ENCODE data around the gene AFAP1L1.
"Not testable (repeated sequence)": the region's sequence is repeated elsewhere in the genome, so short reads cannot be mapped to it uniquely, and the experiment has no call there.

AFAP1L1 gene

GRCh38 chr5:149262315-149262714, 9.3 kb upstream of the AFAP1L1 start:
- DNase-seq: no peak

GRCh38 chr5:149264439-149265067, 7.1 kb upstream of the AFAP1L1 start:
- peak; percentile 36 for DNase-seq

DNA sequence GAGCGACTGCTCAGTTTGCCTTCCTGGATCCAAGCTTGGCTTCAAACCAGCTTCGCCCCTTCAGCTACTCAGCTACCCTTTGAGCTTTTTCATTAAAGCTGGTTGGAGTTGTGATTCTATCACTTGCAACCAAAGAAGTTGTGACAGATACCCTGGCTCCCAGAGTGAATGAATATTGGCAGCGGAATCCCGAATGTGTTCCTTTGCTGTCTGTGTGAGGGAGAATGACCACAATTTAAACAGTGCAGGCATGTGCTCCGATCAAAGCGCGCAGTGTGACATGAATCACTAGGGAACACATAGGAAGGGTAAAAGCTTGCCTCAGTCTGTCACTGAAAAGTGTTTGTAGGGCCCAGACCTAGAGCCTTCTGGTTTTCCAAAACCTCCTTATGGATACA, 6.6 kb upstream of the AFAP1L1 start:
- no peak for DNase-seq

DNA sequence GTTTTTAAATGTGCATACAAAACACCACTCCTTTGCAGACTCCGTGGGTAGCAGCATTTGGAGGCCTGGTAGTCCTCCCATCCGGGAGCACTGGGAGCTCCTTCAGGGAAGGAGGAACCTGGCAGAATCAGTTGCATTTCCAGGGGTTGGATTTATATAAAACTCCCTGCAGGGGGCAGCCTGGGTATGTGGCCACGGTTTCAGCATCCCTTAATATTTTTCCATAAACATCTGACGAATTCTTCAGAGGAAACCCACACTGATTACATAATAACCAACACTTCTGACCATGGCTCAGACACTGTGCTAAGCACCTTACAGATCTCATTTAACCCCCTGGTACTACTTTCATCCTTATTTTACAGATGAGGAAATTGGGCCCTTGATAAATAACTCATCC, 6.1 kb upstream of the AFAP1L1 start:
- DNase-seq: no peak

GRCh38 chr5:149267241-149267973, 4.3 kb upstream of the AFAP1L1 start:
- no peak for DNase-seq

GRCh38 chr5:149268928-149269557, 2.6 kb upstream of the AFAP1L1 start:
- DNase-seq: no peak

- no peak for DNase-seq
These were observed 404 bp upstream of the AFAP1L1 start for GRCh38 chr5:149271195-149271715.

DNA sequence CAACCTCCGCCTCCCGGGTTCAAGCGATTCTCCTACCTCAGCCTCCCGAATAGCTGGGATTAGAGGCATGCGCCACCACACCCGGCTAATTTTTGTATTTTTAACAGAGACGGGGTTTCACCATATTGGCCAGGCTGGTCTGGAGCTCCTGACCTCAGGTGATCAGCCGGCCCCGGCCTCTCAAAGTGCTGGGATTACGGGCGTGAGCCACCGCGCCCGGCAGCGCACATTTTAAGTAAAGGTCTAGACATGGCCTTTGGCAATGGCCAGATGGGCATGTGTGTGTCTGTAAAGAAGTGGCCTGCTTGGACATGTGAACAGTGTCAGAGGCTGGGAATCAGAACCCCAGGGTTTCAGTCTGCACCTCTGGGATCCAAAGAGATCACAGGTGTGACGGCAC, 1.1 kb downstream of the AFAP1L1 start:
- not testable (repeated sequence) for DNase-seq

GRCh38 chr5:149273237-149273636, 1.6 kb downstream of the AFAP1L1 start:
- no peak for DNase-seq

DNA sequence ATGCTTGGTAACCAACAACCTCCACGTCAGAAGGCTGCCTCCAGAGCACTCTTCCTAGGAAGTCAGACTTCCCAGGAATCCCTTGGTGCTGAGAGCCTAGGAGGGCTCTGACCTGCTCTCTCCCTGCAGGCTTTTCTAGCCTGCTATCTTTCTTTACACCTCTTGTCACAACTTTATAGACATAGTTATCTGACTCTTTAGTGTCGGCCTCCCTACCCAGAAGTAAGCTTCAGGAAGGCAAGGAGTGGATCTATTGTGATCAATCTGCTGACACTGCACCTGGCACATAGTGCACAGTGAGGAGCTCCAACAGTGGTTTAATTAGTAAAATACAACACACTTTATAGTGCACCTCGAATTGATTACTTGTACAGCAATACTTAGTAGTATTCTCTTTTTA, 2.3 kb downstream of the AFAP1L1 start:
- DNase-seq: no peak

GRCh38 chr5:149274939-149275338, 3.3 kb downstream of the AFAP1L1 start:
- no peak for DNase-seq

- DNase-seq: no peak
These were observed 6.1 kb downstream of the AFAP1L1 start for GRCh38 chr5:149277801-149278200.

- no peak for DNase-seq
These were observed 7.0 kb downstream of the AFAP1L1 start for GRCh38 chr5:149278451-149279210.

GRCh38 chr5:149279661-149280060, 8.0 kb downstream of the AFAP1L1 start:
- no peak for DNase-seq

DNA sequence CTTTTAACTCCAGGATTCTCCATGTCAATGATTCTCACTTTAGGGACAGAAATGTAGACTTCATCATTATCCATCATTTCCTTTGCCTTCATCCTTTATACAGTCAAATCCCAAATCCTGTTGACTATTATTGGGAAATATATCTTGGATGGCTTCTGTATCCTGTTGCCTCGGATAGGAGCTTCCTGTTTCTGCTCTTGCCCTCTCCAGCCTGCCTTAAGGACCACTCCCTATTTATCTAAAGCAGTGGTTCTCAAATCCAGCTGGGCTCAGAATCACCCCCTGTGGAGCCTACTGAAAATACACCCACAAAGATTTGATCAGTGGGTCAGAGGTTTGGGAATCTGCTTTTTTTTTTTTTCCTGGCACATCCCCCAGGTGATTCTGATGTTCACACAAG, 8.5 kb downstream of the AFAP1L1 start:
- DNase-seq: no peak

DNA sequence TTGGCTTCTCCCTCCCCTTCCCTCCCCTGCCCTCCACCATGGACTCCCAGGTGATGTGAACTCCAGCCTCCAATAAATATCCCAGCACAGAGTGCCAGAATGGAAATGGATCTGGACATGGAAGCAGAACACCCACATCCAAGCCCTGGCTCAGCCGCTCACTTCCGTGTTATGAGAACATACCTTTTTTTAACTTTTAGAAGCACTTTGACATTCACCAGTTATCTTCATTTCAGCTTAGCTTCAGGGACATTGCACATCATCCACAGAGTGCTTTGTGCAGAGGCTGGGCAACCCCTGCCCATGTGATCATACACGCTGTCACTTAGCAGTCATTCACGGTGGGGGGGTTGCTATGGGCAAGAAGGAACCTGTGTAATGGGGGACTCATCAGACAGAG, 9.1 kb downstream of the AFAP1L1 start:
- DNase-seq: no peak

DNA sequence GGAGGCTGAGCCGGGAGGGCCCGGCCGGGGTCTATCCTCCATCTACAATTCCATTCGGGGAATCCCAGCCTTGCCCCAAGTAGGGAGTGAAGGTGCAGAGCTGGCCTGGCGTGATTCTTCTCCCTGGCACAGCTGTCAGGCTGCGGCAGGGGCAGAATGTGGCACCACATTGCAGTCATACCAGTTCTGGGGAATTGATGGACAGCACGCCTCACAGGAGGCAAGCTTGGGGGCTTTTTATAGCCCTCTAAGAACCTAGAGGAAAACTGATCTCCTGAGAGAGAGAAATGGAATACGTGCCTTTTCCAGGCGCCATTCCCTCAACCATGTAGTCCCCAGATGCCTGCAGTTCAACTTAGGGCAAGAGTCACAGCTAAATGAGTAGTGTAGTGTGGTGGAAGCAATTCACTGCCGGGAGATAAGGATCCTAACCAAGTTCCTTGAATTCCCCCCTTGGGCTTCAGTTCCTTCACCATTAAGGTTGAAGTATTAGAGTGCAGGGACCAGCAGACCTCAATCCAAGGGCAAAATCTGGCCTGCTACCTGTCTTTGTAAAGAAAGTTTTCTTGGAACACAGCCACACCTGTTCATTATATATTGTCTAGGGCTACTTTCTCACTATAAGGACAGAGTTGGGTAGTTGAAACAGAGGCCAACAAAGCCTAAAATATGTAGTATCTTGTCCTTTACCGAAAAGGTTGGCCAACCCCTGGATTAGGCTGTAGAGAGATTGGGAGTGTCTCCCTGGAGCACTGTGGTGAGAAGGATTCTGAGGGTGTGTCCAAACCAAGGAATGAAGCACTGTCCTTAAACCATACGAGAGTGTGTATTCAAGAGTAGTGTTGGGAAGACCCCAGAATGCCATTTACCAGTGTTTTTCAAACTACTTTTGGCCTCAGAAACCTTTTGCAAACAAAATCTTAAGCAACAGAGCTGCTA, 10.6 kb downstream of the AFAP1L1 start:
- DNase-seq: no peak

GRCh38 chr5:149282966-149283332, 11.3 kb downstream of the AFAP1L1 start:
- no peak for DNase-seq

GRCh38 chr5:149283626-149284480, 12.2 kb downstream of the AFAP1L1 start:
- peak; percentile 69 for DNase-seq

DNA sequence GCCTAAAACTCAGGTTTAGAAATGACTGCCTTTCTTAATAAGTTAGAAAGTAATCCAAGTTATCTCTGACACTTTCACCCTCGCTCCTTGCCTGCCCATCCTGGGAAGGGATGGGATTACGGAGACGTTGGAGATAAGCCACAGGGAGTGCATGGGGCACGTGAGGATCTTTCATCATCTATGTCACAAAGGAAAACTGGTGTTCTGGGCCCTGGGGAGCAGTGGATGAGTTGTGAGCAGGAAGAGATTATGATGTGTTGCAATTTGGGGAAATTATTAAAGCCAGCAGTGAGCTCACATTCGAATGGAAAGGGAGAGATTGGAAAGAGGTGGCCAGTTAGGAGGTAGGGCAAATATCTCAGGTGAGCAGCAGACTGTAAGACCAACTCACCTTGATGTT, 12.8 kb downstream of the AFAP1L1 start:
- DNase-seq: no peak

- no peak for DNase-seq
These were observed 13.5 kb downstream of the AFAP1L1 start for GRCh38 chr5:149285153-149285552.
